ENCODE data around the gene HNRNPR.
A peak's percentile ranks its signal among the peaks of the same experiment; 100 is the strongest.

The HNRNPR gene

GRCh38 chr1:23369335-23370013, 25.4 kb upstream of the HNRNPR start, which contains the start of gene ZNF436:
Gene ZNF436, minus strand, starts transcription at chr1:23369836. Its CDS starts 1,831 bp downstream, at chr1:23368005.
- DNase-seq (ENCODE audit: low read depth in 2 of 3, low spot score in 2 of 3): no peak

- DNase-seq (ENCODE audit: low read depth in 2 of 3, low spot score in 2 of 3): peak; percentile 76 to 80 (median 77)
These were observed 24.7 kb upstream of the HNRNPR start for GRCh38 chr1:23368562-23369334.

GRCh38 chr1:23367791-23368561, 23.9 kb upstream of the HNRNPR start:
- DNase-seq (ENCODE audit: low read depth in 2 of 3, low spot score in 2 of 3): peak; percentile 81 to 93 (median 89)

- no peak for DNase-seq (ENCODE audit: low read depth in 2 of 3, low spot score in 2 of 3)
These were observed 23.3 kb upstream of the HNRNPR start for GRCh38 chr1:23367451-23367790.

GRCh38 chr1:23366598-23366997, 22.5 kb upstream of the HNRNPR start:
- DNase-seq (ENCODE audit: low read depth in 2 of 3, low spot score in 2 of 3): no peak

- no peak for DNase-seq (ENCODE audit: low read depth in 2 of 3, low spot score in 2 of 3)
These were observed 22.1 kb upstream of the HNRNPR start for GRCh38 chr1:23366146-23366545.

- DNase-seq (ENCODE audit: low read depth in 2 of 3, low spot score in 2 of 3): no peak
These were observed 18.2 kb upstream of the HNRNPR start for GRCh38 chr1:23362218-23362713.

GRCh38 chr1:23358310-23358875, 14.3 kb upstream of the HNRNPR start:
- DNase-seq (ENCODE audit: low read depth in 2 of 3, low spot score in 2 of 3): no peak

- no peak for DNase-seq (ENCODE audit: low read depth in 2 of 3, low spot score in 2 of 3)
These were observed 13.2 kb upstream of the HNRNPR start for GRCh38 chr1:23357138-23357908.

GRCh38 chr1:23356471-23357137, 12.5 kb upstream of the HNRNPR start:
- DNase-seq (ENCODE audit: low read depth in 2 of 3, low spot score in 2 of 3): no peak

- no peak for DNase-seq (ENCODE audit: low read depth in 2 of 3, low spot score in 2 of 3)
These were observed 10.2 kb upstream of the HNRNPR start for GRCh38 chr1:23354245-23354644.

- DNase-seq (ENCODE audit: low read depth in 2 of 3, low spot score in 2 of 3): no peak
These were observed 8.1 kb upstream of the HNRNPR start for GRCh38 chr1:23352096-23352695.

GRCh38 chr1:23345920-23346319, 1.8 kb upstream of the HNRNPR start:
- DNase-seq (ENCODE audit: low read depth in 2 of 3, low spot score in 2 of 3): no peak

GRCh38 chr1:23344987-23345472, 946 bp upstream of the HNRNPR start:
- DNase-seq (ENCODE audit: low read depth in 2 of 3, low spot score in 2 of 3): no peak

GRCh38 chr1:23343221-23344110, 618 bp downstream of the HNRNPR start:
- DNase-seq (ENCODE audit: low read depth in 2 of 3, low spot score in 2 of 3): peak; percentile 36 to 40 (median 37)

GRCh38 chr1:23341931-23342692, 2.0 kb downstream of the HNRNPR start:
- DNase-seq (ENCODE audit: low read depth in 2 of 3, low spot score in 2 of 3): no peak

GRCh38 chr1:23339632-23340031, 4.5 kb downstream of the HNRNPR start:
- no peak for DNase-seq (ENCODE audit: low read depth in 2 of 3, low spot score in 2 of 3)

- no peak for DNase-seq (ENCODE audit: low read depth in 2 of 3, low spot score in 2 of 3)
These were observed 6.2 kb downstream of the HNRNPR start for GRCh38 chr1:23337869-23338268.
